OCI-LY3 (cell line): ENCODE data around the gene MSMP.
A peak's percentile ranks its signal among the peaks of the same experiment; 100 is the strongest.

Source experiments
- CTCF ChIP-seq: fragments of 200-600, 300-600 bp; sonication (generic); IDR thresholded peaks from 2 replicates; pipeline ENCODE4 v1.5.1; 2014; ENCODE audit warnings: antibody characterized with exemption, low read length, low read depth
- EZH2phosphoT487 ChIP-seq: fragments of 200-600 bp; shearing (Covaris generic); IDR thresholded peaks from 2 replicates; pipeline ENCODE4 v1.6.1; 2018; ENCODE audit warnings: antibody characterized with exemption, mixed run types, low read depth

- TF ChIP-seq CTCF (peak; percentile 32), EZH2phosphoT487 (no peak)
Observed at GRCh38 chr9:35732800-35733541, 21.1 kb downstream of the MSMP start.
